ENCODE results near the gene CTNNA2. TPM values are rescaled to one million over a fixed set of nuclear protein-coding genes. Genes with fewer than 3 reads are reported as not detected.

CTNNA2 gene
- total and polyA plus RNA-seq, 2 of the 8 experiments (the other 6 are each of a cell fraction or from before 2014, with no cell fraction given), result 3.9 to 9.0 TPM

DNA sequence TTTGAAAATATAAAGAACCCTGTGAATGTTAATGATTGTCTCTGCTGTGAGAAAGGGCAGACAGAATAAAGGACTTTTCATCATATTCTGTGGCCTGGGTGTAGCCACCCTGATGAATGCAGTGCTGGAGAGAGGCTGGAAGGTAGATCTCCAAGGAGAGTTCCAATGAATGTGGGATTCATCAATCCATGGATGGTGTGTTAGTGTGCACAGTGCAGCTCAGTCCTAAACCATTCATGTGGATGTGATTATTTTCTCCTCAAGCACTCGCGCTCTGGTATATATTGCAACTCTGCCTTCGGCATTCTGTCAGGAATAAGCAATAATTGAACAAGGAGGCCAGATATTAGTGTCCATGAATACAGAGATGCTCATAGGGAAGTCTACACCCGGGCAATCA is 744.6 kb downstream of the CTNNA2 start:
- no peak overlapping the region for H3K23ac ChIP-seq (ENCODE audit: insufficient read length)
- no peak overlapping the region for H3K14ac ChIP-seq (ENCODE audit: insufficient read length)
- H3K56ac ChIP-seq (replicated peaks; ENCODE audit: insufficient read length, low read depth, low read length), result no peak overlapping the region
- H4K8ac ChIP-seq (ENCODE audit: extremely low read depth, insufficient read depth, low read length), result no peak overlapping the region
- H3K27me3 ChIP-seq (replicated peaks in 1 of 4; ENCODE audit: control insufficient read depth in 3 of 4, extremely low read depth in 1 of 4, insufficient read depth in 3 of 4, low read length in 3 of 4), result no peaks in the 10 kb centered on the region; a peak in 1 of 7 replicates
- no peak overlapping the region for H3K18ac ChIP-seq (ENCODE audit: extremely low read depth, low read length)
- H3K4me3 ChIP-seq (ENCODE audit: extremely low read depth in 1 of 4, insufficient read depth in 2 of 4, low read depth in 3 of 4, low read length in 4 of 4), result no peak overlapping the region
- no peak overlapping the region for H2BK20ac ChIP-seq (ENCODE audit: low read length)
- no peak overlapping the region for H2AFZ ChIP-seq (ENCODE audit: low read length)
- ChIA-PET CTCF (ENCODE audit: partially characterized antibody) (interaction anchor here (1.2 to 4.3 kb wide), 8 partner anchors 8 to 185 kb away, joined by 3 to 31 read pairs (median 11); no protein-coding TSS in a partner anchor), POLR2A (ENCODE audit: partially characterized antibody) (no interaction called here)
- H3K23me2 ChIP-seq (ENCODE audit: low read depth, low read length), result no peaks in the 10 kb centered on the region; the same call in 1 of the 2 replicates
- peaks cover 0 to 4% (median 2%) of the 10 kb centered on the region in 4 experiments; a peak in 1 of 7 replicates for H3K4me1 ChIP-seq (replicated peaks in 1 of 4; ENCODE audit: control insufficient read depth in 3 of 4, insufficient read depth in 4 of 4, low read length in 3 of 4)
- no peaks in the 10 kb centered on the region for H3K79me1 ChIP-seq (ENCODE audit: low read depth, low read length)
- no peak overlapping the region for H2BK120ac ChIP-seq (replicated peaks; ENCODE audit: low read depth, low read length)
- no peaks in the 10 kb centered on the region for H3K9me3 ChIP-seq (ENCODE audit: insufficient read depth in 2 of 2, low read depth in 1 of 2, low read length in 1 of 2)
- H2AK5ac ChIP-seq (ENCODE audit: low read depth, low read length), result no peak overlapping the region
- DNase-seq (ENCODE audit: low read depth in 1 of 2, low spot score in 2 of 2), result no peak
- FAIRE-seq, result no peak
- H3K4ac ChIP-seq (replicated peaks; ENCODE audit: insufficient read length, low read depth, low read length), result no peak overlapping the region
- H2BK12ac ChIP-seq (ENCODE audit: low read depth, low read length), result no peak overlapping the region
- no peak overlapping the region for H4K5ac ChIP-seq (ENCODE audit: insufficient read length, low read depth, low read length)
- no peak overlapping the region for H3K9ac ChIP-seq (replicated peaks in 1 of 4; ENCODE audit: extremely low read depth in 1 of 4, low read depth in 3 of 4, low read length in 3 of 4)
- H2BK15ac ChIP-seq (ENCODE audit: low read length), result no peak overlapping the region
- no peaks in the 10 kb centered on the region for H3K36me3 ChIP-seq (ENCODE audit: control insufficient read depth in 2 of 4, insufficient read depth in 4 of 4, low read length in 3 of 4)
- no peak overlapping the region for H3K4me2 ChIP-seq (ENCODE audit: insufficient read depth in 1 of 2, low read depth in 2 of 2, low read length in 2 of 2)
- no peaks in the 10 kb centered on the region for H4K20me1 ChIP-seq (replicated peaks in 1 of 2; ENCODE audit: control insufficient read depth in 1 of 2, insufficient read depth in 2 of 2, low read length in 2 of 2)
- no peak overlapping the region for H3K27ac ChIP-seq (ENCODE audit: low read depth, low read length)
- H2BK5ac ChIP-seq (ENCODE audit: low read depth, low read length), result no peak overlapping the region
- WGBS, 2 experiments (ENCODE audit: extremely low coverage in 1 of 2, insufficient coverage in 1 of 2, insufficient read length in 1 of 2, insufficient replicate concordance in 2 of 2, low coverage in 1 of 2, low lambda C conversion rate in 2 of 2, missing lambda C conversion rate in 1 of 2), result 98% methylated on average over 4 of the region's 4 CpGs; no CpG with 5 or more reads in 1 of the 2 experiments
- H3K79me2 ChIP-seq (ENCODE audit: control insufficient read depth in 1 of 2, insufficient read depth in 2 of 2, low read length in 2 of 2), result no peaks in the 10 kb centered on the region
- no peak overlapping the region for H4K91ac ChIP-seq (replicated peaks; ENCODE audit: insufficient read length, low read length)
- TF ChIP-seq EP300 (IDR thresholded peaks at IDR 0.05; ENCODE audit: borderline replicate concordance in 1 of 2, low read depth in 2 of 2, low read length in 2 of 2) (no peak), SIN3A (conservative IDR thresholded peaks at IDR 0.05 in 1 of 2, IDR thresholded peaks at IDR 0.05 in 1 of 2; ENCODE audit: low read depth in 1 of 2, low read length in 2 of 2) (no peak), BRCA1 (IDR thresholded peaks at IDR 0.05; ENCODE audit: low read depth, low read length) (no peak), HDAC6 (IDR thresholded peaks at IDR 0.05; ENCODE audit: low read depth, low read length) (no peak), TBP (IDR thresholded peaks at IDR 0.05; ENCODE audit: low read depth, low read length) (no peak), SP2 (IDR thresholded peaks at IDR 0.05; ENCODE audit: low read length) (no peak), SAP30 (IDR thresholded peaks at IDR 0.05; ENCODE audit: insufficient read depth, insufficient replicate concordance, low read length) (no peak), PHF8 (conservative IDR thresholded peaks at IDR 0.05; ENCODE audit: low read depth, low read length) (no peak), CHD1 (IDR thresholded peaks at IDR 0.05; ENCODE audit: low read depth, low read length) (no peak), KDM5A (IDR thresholded peaks at IDR 0.05; ENCODE audit: low read length) (no peak), TCF12 (IDR thresholded peaks at IDR 0.05; ENCODE audit: low read depth, low read length) (no peak), POLR2AphosphoS5 (IDR thresholded peaks at IDR 0.05; ENCODE audit: low read depth, low read length) (no peak), KDM1A (IDR thresholded peaks at IDR 0.05; ENCODE audit: borderline replicate concordance, low read length) (no peak), TAF7 (optimal IDR thresholded peaks at IDR 0.05; ENCODE audit: borderline replicate concordance, low read depth, low read length) (no peak), SP1 (IDR thresholded peaks at IDR 0.05; ENCODE audit: low read depth, low read length) (no peak)

All from H1 (cell line).